Liver (tissue), 3 donors: ENCODE results near the gene TMEM259.

ENCODE experiments used
- ATF3 ChIP-seq: IDR thresholded peaks from 2 replicates; pipeline ENCODE4 v1.6.1; 2016; ENCODE audit warnings: antibody characterized with exemption
- GABPA ChIP-seq, 2 donors: IDR thresholded peaks in 1 of 2; conservative IDR thresholded peaks in 1 of 2; 2 replicates each; pipeline ENCODE4 v1.6.1; 2016; ENCODE audit warnings: antibody characterized with exemption in 2 of 2, mild to moderate bottlenecking in 1 of 2, moderate library complexity in 1 of 2
- JUND ChIP-seq, 2 donors: IDR thresholded peaks; 2 replicates each; pipeline ENCODE4 v1.6.1; 2016; ENCODE audit warnings: antibody characterized with exemption in 2 of 2
- RAD21 ChIP-seq, 2 donors: IDR thresholded peaks; 2 replicates each; pipeline ENCODE4 v1.6.1; 2016; ENCODE audit warnings: antibody characterized with exemption in 2 of 2, mild to moderate bottlenecking in 2 of 2
- REST ChIP-seq: IDR thresholded peaks from 2 replicates; pipeline ENCODE4 v1.6.1; 2016; ENCODE audit warnings: antibody characterized with exemption, mild to moderate bottlenecking
- SP1 ChIP-seq: IDR thresholded peaks from 2 replicates; pipeline ENCODE4 v1.6.1; 2018; ENCODE audit warnings: antibody characterized with exemption, mild to moderate bottlenecking
- TAF1 ChIP-seq: conservative IDR thresholded peaks from 2 replicates; pipeline ENCODE4 v1.6.1; 2016; ENCODE audit warnings: antibody characterized with exemption, mild to moderate bottlenecking
- YY1 ChIP-seq: IDR thresholded peaks from 2 replicates; pipeline ENCODE4 v1.6.1; 2016; ENCODE audit warnings: antibody characterized with exemption, mild to moderate bottlenecking
- TF ChIP-seq, protein P1 (sequence below): fragments of 150-350 bp; IDR thresholded peaks from 2 replicates; pipeline ENCODE4 v1.5.1; 2017; ENCODE audit warnings: improper control_type of control experiment, low read depth, low read length; ENCODE audit not compliant: missing input control
- TF ChIP-seq, protein P2 (sequence below): IDR thresholded peaks from 2 replicates; pipeline ENCODE4 v1.6.1; 2016; ENCODE audit warnings: antibody characterized with exemption
- donor health status: healthy.
- donor health status: healthy.

DNA sequence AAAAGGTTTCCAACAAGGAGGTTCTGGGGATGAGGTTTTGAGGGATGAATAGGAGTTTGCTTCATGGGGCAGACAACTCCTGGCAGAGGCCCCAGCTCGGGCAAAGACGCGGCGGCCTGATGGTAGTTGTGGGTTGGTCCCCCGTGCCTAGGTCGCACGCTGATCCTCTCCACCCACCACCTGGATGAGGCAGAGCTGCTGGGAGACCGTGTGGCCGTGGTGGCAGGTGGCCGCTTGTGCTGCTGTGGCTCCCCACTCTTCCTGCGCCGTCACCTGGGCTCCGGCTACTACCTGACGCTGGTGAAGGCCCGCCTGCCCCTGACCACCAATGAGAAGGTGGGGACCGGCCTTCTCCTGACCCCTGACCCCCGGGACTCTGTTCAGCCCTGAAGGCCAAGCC lies 30.9 kb upstream of the TMEM259 start:
- TF ChIP-seq, protein P1, sequence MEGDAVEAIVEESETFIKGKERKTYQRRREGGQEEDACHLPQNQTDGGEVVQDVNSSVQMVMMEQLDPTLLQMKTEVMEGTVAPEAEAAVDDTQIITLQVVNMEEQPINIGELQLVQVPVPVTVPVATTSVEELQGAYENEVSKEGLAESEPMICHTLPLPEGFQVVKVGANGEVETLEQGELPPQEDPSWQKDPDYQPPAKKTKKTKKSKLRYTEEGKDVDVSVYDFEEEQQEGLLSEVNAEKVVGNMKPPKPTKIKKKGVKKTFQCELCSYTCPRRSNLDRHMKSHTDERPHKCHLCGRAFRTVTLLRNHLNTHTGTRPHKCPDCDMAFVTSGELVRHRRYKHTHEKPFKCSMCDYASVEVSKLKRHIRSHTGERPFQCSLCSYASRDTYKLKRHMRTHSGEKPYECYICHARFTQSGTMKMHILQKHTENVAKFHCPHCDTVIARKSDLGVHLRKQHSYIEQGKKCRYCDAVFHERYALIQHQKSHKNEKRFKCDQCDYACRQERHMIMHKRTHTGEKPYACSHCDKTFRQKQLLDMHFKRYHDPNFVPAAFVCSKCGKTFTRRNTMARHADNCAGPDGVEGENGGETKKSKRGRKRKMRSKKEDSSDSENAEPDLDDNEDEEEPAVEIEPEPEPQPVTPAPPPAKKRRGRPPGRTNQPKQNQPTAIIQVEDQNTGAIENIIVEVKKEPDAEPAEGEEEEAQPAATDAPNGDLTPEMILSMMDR = no peak
- TF ChIP-seq REST (no peak), JUND (IDR thresholded peaks at IDR 0.05) (no peak), YY1 (no peak), GABPA (IDR thresholded peaks at IDR 0.05 in 1 of 2, conservative IDR thresholded peaks at IDR 0.05 in 1 of 2) (no peak), RAD21 (IDR thresholded peaks at IDR 0.05) (no peak), ATF3 (no peak), TAF1 (no peak), SP1 (no peak)
- TF ChIP-seq, protein P2, sequence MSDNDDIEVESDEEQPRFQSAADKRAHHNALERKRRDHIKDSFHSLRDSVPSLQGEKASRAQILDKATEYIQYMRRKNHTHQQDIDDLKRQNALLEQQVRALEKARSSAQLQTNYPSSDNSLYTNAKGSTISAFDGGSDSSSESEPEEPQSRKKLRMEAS = no peak
